ENCODE data around the gene DDIT3. TPM values are rescaled to one million over a fixed set of nuclear protein-coding genes. Genes with fewer than 3 reads are reported as not detected.

Gene DDIT3
- total and polyA plus RNA-seq, 2 of the 8 experiments (the other 6 are each of a cell fraction or from before 2014, with no cell fraction given): 4.9 to 5.7 TPM

GRCh38 chr12:57534991-57535543 lies 14.8 kb upstream of the DDIT3 start (continued):
- no peak for TF ChIP-seq RXRA (IDR thresholded peaks at IDR 0.05; ENCODE audit: insufficient read depth, low read depth, low read length)

All from H1 (cell line).